Left lung (tissue), 10 donors: ENCODE measurements around the gene LPCAT3. TPM values are rescaled to one million over a fixed set of nuclear protein-coding genes. Genes with fewer than 3 reads are reported as not detected.
A peak's percentile ranks its signal among the peaks of the same experiment; 100 is the strongest.

Experiments
- ATAC-seq: fragments of 200-7000 bp; cut with Tn5 transposase; one replicate; pipeline ENCODE4 v1.9.1; 2020; ENCODE audit warnings: moderate library complexity
- DNase-seq, 4 donors: peaks; one replicate each; pipeline ENCODE4 v3.0.0-alpha.2; 2013 to 2020
- H3K27ac ChIP-seq, 2 donors: fragments of 200-600 bp; sonication (generic) in 1 of 2; one replicate each; pipeline versions ENCODE4 v1.5.0 to v1.8.0; 2020 to 2021
- H3K27me3 ChIP-seq, 2 donors: fragments of 200-600 bp; sonication (generic) in 1 of 2; one replicate each; pipeline versions ENCODE4 v1.5.0 to v1.8.0; 2020 to 2021
- H3K36me3 ChIP-seq, 2 donors: fragments of 200-600 bp; sonication (generic) in 1 of 2; one replicate each; pipeline versions ENCODE4 v1.5.0 to v1.8.0; 2020 to 2021
- H3K4me1 ChIP-seq, 2 donors: fragments of 200-600 bp; one replicate each; pipeline ENCODE4 v1.8.0; 2021
- H3K4me3 ChIP-seq, 2 donors: fragments of 200-600 bp; sonication (generic) in 1 of 2; one replicate each; pipeline versions ENCODE4 v1.5.0 to v1.8.0; 2020 to 2021; ENCODE audit warnings: mild to moderate bottlenecking in 1 of 2
- H3K9me3 ChIP-seq, 2 donors: fragments of 200-600 bp; sonication (generic) in 1 of 2; one replicate each; pipeline versions ENCODE4 v1.5.0 to v1.8.0; 2020 to 2021
- CTCF ChIP-seq, 2 donors: fragments of 200-600 bp; sonication (generic) in 1 of 2; IDR thresholded peaks; one replicate each; pipeline versions ENCODE4 v1.5.0 to v1.8.0; 2021; ENCODE audit warnings: antibody characterized with exemption in 2 of 2
- intact Hi-C, 2 donors: fragments of 100-400 bp; cut with DNase I; formaldehyde crosslinking; loops; one replicate each; pipeline versions ENCODE4 v1.11.2 to v1.14.2; 2022
- polyA plus RNA-seq, 6 donors: library from polyadenylated mRNA; unstranded; fragments of 120-200 nt; gene quantifications; one replicate each; pipeline ENCODE4 v1.2.1, GENCODE V29; 2013; ENCODE audit not compliant: insufficient read length in 6 of 6
- total RNA-seq, 2 donors: library from RNA; stranded (reverse); fragmentation: NEBNext Ultra II Directional; extraction: Animal tissue kit (Norgen Biotek cat#: 25700); gene quantifications; one replicate each; pipeline ENCODE4 v1.2.1, GENCODE V29; 2021
- donor health status: DM: no; HTN: yes; CAD: no.
- donor health status: DM: no; HTN: no; CAD: no.

The LPCAT3 gene
- total and polyA plus RNA-seq, 8 donors, result 54.7 to 108 (median 64.7) TPM

- Histone ChIP-seq H3K27me3 (no peaks in the 10 kb centered on the region), H3K27ac (no peak overlapping the region), H3K9me3 (no peaks in the 10 kb centered on the region), H3K4me1 (peaks cover 5 to 22% of the 10 kb centered on the region in 2 donors), H3K4me3 (no peak overlapping the region), H3K36me3 (peaks cover 0 to 67% of the 10 kb centered on the region in 2 donors)
- intact Hi-C loops, result no loop called here
- ATAC-seq (no peak), DNase-seq (no peak)
- TF ChIP-seq CTCF (IDR thresholded peaks at IDR 0.05), result no peak
Measured at GRCh38 chr12:6975297-6976032, 42.8 kb downstream of the LPCAT3 start.

GRCh38 chr12:6974180-6974579 is 44.1 kb downstream of the LPCAT3 start:
- no peak for ATAC-seq
- DNase-seq, result no peak
- Histone ChIP-seq H3K4me1 (peaks cover 14 to 31% of the 10 kb centered on the region in 2 donors), H3K4me3 (no peak overlapping the region), H3K9me3 (no peaks in the 10 kb centered on the region), H3K27ac (no peak overlapping the region), H3K27me3 (no peaks in the 10 kb centered on the region), H3K36me3 (peaks cover 0 to 54% of the 10 kb centered on the region in 2 donors)
- intact Hi-C loops, result no loop called here
- no peak for TF ChIP-seq CTCF (IDR thresholded peaks at IDR 0.05)

GRCh38 chr12:6970096-6970527 is 48.2 kb downstream of the LPCAT3 start:
- no peak for DNase-seq
- intact Hi-C loops, result no loop called here
- no peak for TF ChIP-seq CTCF (IDR thresholded peaks at IDR 0.05)
- ATAC-seq, result no peak
- Histone ChIP-seq H3K4me1 (peaks cover 21 to 59% of the 10 kb centered on the region in 2 donors), H3K27ac (peak overlapping the region; percentile 88 to 93), H3K4me3 (peak overlapping the region; percentile 89 to 99), H3K36me3 (peaks cover 3 to 51% of the 10 kb centered on the region in 2 donors), H3K27me3 (no peaks in the 10 kb centered on the region), H3K9me3 (no peaks in the 10 kb centered on the region)

- no peak for TF ChIP-seq CTCF (IDR thresholded peaks at IDR 0.05)
- intact Hi-C loops, result no loop called here
- H3K27me3 ChIP-seq, result no peaks in the 10 kb centered on the region
- no peak for DNase-seq
- peaks cover 26 to 73% of the 10 kb centered on the region in 2 donors for H3K4me1 ChIP-seq
- H3K27ac ChIP-seq, result no peak overlapping the region
- H3K4me3 ChIP-seq, result peak overlapping the region in 1 of 2 donors; percentile 99
- no peak for ATAC-seq
- H3K9me3 ChIP-seq, result no peaks in the 10 kb centered on the region
- H3K36me3 ChIP-seq, result peaks cover 3 to 38% of the 10 kb centered on the region in 2 donors
Measured at GRCh38 chr12:6968426-6968825, 49.9 kb downstream of the LPCAT3 start.

- Histone ChIP-seq H3K36me3 (peaks cover 3 to 38% of the 10 kb centered on the region in 2 donors), H3K4me1 (peaks cover 26 to 76% of the 10 kb centered on the region in 2 donors), H3K9me3 (no peaks in the 10 kb centered on the region), H3K4me3 (no peak overlapping the region), H3K27ac (no peak overlapping the region), H3K27me3 (no peaks in the 10 kb centered on the region)
- DNase-seq (no peak), ATAC-seq (no peak)
- intact Hi-C loops, result no loop called here
- no peak for TF ChIP-seq CTCF (IDR thresholded peaks at IDR 0.05)
Measured at GRCh38 chr12:6967651-6968100, 50.6 kb downstream of the LPCAT3 start.
